NCI-H345 (cell line): ENCODE measurements around the gene XRCC4.

Source experiments
- DNase-seq: peaks from one replicate; lab custom pipeline; 2025; lab: John Stamatoyannopoulos, UW

Gene XRCC4

GRCh38 chr5:83071286-83072051 lies 5.9 kb upstream of the XRCC4 start:
- DNase-seq, result no peak

DNA sequence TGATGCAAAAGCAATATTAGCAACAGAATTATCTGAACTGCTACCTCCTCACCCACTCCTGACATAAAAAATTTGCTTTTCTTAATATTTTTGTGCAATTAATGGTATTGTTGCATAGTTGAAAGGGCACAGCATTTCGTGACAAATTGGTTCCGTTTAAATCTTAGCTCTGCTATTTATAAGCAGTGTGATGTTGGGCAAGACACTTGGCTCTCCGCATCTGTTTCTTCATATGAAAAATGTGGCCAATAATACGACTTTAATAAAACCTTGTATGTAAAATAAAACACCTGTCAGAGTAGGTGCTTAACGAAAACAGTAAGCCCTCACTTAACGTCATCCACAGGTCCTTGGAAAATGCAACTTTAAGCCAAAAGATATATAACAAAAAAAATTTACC lies 4.4 kb upstream of the XRCC4 start:
- no peak for DNase-seq

GRCh38 chr5:83077662-83078261 lies 415 bp downstream of the XRCC4 start:
- DNase-seq, result no peak

DNA sequence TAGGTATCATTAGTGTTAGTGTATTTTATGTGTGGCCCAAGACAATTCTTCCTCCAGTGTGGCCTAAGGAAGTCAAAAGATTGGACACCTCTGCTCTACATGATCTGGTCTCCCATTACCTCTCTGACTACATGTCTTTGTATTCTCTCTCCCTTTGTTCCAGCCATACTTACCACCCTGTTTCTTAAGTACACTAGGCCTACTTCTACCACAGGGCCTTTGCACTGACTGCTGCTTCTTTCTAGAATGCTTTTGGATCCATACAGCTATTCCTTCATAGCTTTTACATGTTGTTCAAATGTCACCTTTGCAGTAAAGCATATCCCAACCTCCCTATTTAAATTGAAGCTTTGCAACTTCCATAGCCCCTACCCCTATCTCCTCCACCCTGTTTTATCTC lies 5.4 kb downstream of the XRCC4 start:
- DNase-seq, result no peak

DNA sequence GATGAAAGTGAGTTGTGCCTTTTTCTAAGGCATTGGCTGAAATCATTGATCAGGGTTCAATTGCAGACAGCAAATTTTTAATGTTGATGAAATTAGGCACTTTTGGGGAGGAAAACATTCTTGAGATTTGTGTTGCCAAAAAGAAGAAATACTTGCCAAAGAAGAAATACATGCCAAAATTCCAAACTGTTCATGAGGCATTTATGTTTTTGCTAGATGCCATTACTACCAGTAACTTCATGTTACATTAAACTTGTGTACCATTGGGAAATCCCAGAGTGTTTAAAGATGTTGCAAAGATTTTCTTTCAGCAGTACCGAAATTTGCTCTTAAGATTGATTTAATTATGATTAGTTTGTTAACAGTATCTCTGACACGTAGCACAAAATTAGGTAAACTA lies 7.0 kb downstream of the XRCC4 start:
- DNase-seq, result no peak

- DNase-seq, result no peak
These were observed 7.8 kb downstream of the XRCC4 start for GRCh38 chr5:83085106-83085505.

DNA sequence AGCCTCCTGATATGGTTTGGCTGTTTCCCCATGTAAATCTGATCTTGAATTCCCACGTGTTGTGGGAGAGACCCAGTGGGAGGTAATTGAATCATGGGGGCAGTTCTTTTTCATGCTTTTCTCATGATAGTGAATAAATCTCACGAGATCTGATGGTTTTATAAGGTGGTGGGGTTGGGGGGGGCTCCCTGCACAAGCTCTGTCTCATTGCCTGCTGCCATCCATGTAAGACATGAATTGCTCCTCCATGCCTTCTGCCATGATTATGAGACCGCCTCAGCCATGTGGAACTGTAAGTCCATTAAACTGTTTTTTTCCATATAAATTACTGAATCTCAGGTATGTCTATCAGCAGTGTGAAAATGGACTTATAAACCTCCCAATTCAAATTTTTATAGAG lies 12.8 kb downstream of the XRCC4 start:
- no peak for DNase-seq

DNA sequence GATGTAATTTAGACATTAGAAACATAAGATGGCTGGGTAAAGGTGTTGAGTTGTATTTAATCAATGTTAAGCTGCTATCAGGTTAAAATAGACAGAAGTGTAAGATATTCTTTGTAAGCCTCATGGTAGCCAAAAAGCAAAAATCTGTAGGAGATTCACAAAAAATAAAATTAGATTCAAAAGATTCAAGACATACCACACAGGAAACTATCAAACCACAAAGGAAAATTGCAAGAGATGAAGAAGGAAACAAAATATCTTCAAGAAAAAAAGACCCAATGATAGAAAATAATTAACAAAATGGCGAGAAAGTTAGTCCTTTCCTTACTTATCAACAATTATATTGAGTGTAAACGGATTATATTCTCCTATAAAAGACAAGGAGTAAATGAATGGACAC lies 15.3 kb downstream of the XRCC4 start:
- no peak for DNase-seq

GRCh38 chr5:83093692-83094091 lies 16.3 kb downstream of the XRCC4 start:
- no peak for DNase-seq

GRCh38 chr5:83095163-83095956 lies 18.0 kb downstream of the XRCC4 start:
- DNase-seq, result no peak

- DNase-seq, result no peak
These were observed 18.7 kb downstream of the XRCC4 start for GRCh38 chr5:83095957-83096539.

DNA sequence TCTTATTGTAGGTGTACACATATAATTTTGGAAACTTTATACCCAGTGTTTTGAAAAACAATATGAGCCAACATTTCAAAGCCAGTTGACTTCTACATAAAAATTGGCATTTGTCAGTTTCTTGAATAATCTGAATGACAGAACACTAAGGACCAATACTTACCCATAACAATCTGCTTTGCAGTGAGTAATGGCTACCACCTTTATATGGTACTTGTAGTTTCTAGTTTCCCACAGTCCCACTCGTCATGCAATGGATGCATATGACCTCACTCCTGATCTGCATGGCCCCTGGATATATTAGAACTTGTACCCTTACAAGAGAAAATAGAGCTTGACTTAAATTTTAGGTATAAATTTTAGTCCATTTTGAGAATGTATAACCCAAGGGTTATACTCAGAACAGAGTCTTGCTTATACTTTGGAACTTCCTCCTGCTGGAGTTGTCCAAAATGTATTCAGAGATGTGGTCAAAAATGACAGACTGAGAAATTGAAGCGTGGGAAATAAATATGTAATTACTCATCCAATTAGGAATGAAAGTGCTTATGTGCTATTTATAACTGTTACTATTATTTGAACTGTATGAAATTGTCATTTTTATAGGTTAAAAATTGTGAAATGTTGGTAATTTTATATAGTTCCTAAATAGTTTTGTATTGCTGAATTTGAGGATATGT lies 19.5 kb downstream of the XRCC4 start:
- DNase-seq, result no peak

DNA sequence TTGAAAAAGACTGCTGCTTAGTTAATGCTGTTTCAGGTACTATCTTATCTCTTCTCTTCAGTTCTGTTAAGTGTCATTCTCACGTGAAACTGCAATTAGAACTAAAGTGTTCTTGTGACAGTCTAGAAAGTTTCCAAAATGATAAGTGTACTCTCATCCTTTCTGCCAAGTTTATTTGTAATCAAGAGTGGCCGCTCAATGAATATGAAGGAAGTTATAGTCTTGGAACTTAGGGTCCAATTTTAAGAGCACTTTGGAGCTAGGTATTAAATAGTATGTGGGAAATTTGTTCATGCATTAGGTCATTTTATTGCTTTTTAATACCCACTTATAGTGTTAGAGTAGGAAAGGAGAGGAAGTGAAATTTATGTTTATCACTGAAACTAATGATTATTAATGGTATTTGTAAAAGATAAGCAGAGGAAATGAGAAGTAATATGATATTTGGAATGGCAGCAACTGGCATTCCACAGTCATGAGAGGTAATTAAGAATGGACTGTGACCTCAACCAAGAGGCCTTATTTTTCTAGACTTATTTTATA lies 20.4 kb downstream of the XRCC4 start:
- DNase-seq, result no peak

GRCh38 chr5:83099001-83099400 lies 21.7 kb downstream of the XRCC4 start:
- no peak for DNase-seq

DNA sequence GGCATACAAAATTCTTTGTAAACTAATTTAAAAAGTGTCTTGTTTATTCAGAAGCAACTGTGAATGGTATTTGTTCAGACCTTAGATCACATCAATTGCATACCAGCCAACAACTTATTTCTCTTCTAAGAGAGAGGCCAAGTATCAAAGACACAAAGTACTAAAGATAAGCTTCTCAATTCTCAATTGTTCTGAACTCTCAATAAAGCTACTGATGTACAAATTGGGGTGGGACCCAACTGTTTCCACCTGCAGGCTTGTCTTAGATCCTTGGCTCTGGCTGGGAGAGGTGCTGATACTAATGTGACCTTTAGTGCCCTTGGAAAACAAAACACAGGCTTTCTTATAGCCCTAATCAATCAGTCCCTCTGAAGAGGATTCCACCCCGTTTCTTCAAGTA lies 22.1 kb downstream of the XRCC4 start:
- DNase-seq, result no peak

- DNase-seq, result no peak
These were observed 24.2 kb downstream of the XRCC4 start for GRCh38 chr5:83101514-83101913.

DNA sequence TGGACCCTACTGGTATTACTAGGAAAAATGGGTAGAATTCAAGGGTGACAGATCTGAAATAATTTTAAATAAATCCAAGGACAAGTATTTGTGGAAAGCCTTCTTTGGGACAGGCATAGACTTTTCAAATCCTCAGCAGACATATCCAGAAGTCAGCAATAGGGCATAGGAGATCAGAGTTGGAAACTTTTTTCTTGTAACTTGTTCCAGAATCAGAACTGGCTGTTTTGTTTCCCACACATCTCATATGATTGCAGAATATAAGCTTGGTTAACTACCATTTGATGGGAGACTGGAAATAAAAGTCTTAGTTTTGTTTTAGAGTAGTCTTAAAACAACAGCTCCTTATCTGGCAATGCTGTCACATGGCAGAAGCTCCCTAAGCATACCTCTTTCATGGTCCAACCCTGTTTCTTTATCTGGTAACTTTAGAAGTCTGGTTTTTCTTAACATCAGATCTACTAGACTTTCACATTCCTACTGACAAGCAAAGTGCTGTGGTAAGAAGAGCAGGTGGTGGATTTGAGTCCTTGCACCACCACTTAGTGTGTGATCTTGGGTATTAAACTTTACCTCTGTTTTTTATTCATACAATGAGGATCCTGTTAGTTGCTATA lies 25.1 kb downstream of the XRCC4 start:
- DNase-seq, result no peak

- no peak for DNase-seq
These were observed 26.7 kb downstream of the XRCC4 start for GRCh38 chr5:83104021-83104420.

GRCh38 chr5:83107692-83108420 lies 30.5 kb downstream of the XRCC4 start:
- DNase-seq, result no peak

DNA sequence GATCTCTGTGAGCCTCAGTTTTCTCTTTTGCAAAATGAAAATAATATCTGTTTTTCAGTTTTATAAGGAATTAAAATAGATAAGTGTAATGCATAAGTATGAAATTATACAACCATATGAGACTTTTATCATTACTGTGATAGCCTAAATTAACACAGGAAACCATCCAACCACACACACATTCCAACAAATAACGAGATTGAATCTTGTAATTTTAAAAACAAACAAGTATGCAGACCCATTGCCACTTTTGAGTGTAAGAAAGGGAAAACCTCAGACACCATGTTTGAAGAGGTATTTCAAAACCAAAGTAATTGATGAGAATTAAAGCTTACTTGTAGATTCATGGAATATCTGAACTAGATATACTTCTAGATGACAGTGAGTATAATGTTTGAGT lies 32.0 kb downstream of the XRCC4 start:
- DNase-seq, result no peak

DNA sequence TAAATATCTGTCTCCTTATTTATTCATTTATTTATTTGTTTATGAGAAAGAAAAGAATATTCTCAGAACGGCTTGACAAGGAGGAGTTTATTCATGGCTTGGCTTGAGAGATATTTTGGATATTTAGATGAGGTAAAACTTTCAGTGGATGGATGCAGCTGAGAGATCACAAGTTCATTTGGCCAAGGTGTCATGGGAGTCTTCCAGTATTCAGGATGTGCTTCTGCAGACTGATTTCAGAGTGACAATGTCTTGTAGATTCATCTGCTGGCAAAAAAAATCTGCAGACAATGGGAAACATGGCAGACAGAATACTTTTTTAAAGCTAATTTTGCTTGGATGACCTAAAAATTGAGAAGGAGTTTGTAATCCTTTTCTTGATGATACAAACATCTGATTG lies 38.5 kb downstream of the XRCC4 start:
- DNase-seq, result no peak
